Gastrocnemius medialis (tissue), 4 donors: ENCODE results near the gene CASP3.

ENCODE experiments used
- CTCF ChIP-seq, 5 experiments: fragments of 450-650 bp in 3 of 5; fragments of 200-600 bp in 2 of 5; sonication (generic) in 2 of 5; IDR thresholded peaks in 4 of 5; conservative IDR thresholded peaks in 1 of 5; 1 replicate in 4 of 5; 2 replicates in 1 of 5; pipeline ENCODE4 v1.5.1; 2016 to 2019; ENCODE audit warnings: antibody characterized with exemption in 5 of 5, mild to moderate bottlenecking in 3 of 5, moderate library complexity in 3 of 5
- POLR2A ChIP-seq, 2 donors: fragments of 450-650 bp; IDR thresholded peaks; one replicate each; pipeline ENCODE4 v1.6.1; 2017; ENCODE audit warnings: antibody characterized with exemption in 2 of 2, mild to moderate bottlenecking in 2 of 2, moderate library complexity in 2 of 2

GRCh38 chr4:184693056-184693455 is 43.8 kb upstream of the CASP3 start:
- TF ChIP-seq CTCF (IDR thresholded peaks at IDR 0.05 in 4 of 5, conservative IDR thresholded peaks at IDR 0.05 in 1 of 5) (no peak), POLR2A (IDR thresholded peaks at IDR 0.05) (no peak)
